IPS-NIHi11 (cell line): ENCODE data around the gene TMEM255B.
"Not testable (repeated sequence)": the region's sequence is repeated elsewhere in the genome, so short reads cannot be mapped to it uniquely, and the experiment has no call there.

Source experiments
- DNase-seq: peaks from one replicate; pipeline ENCODE4 v3.0.0; 2012; ENCODE audit warnings: mixed read lengths, low spot score

TMEM255B gene

GRCh38 chr13:113787694-113788093 lies 28.7 kb downstream of the TMEM255B start:
- no peak for DNase-seq

DNA sequence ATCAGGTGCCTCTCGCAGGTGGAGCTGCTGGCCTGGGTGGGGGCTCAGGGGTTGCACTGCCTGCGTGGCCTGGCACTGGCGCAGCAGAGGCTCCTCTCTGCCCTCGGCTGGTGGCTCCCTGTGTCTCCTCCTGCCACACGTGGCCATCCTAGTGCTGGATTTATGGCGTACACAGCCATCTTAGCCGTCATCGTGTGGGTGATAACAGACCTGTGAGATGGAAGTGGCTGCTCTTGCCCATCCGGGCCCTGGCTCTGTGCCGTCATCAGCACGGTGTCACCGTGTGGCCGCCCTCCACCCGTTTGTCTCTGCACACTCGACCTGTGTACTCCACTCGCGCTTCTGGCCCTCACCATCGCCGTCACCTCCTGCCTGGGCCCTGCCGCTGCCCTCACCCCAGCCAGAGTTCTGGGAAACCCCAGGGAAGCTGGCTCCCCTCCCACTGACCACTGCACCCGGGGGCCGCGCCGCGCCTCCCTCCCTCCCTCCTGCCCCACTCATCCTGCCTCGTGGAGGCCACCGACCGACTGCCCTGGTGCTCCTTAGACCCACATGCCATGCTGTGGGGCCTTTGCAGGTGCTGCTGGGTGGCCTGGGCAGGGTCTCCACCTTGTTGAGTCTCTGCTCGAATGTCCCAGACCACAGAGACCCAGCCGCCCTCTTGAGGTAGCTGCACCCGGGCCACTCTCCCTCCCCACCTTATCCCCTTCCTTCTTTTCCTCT lies 29.5 kb downstream of the TMEM255B start:
- DNase-seq = no peak

- no peak for DNase-seq
These were observed 30.1 kb downstream of the TMEM255B start for GRCh38 chr13:113789167-113789566.

DNA sequence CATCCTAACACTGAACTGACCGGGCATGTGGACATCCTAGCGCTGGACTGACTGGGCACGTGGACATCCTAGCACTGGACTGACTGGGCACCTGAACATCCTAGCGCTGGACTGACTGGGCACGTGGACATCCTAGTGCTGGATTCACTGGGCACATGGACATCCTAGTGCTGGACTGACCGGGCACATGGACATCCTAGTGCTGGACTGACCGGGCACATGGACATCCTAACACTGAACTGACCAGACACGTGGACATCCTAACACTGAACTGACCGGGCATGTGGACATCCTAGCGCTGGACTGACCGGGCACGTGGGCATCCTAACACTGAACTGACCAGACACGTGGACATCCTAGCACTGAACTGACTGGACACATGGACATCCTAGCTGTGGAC lies 30.9 kb downstream of the TMEM255B start:
- not testable (repeated sequence) for DNase-seq

DNA sequence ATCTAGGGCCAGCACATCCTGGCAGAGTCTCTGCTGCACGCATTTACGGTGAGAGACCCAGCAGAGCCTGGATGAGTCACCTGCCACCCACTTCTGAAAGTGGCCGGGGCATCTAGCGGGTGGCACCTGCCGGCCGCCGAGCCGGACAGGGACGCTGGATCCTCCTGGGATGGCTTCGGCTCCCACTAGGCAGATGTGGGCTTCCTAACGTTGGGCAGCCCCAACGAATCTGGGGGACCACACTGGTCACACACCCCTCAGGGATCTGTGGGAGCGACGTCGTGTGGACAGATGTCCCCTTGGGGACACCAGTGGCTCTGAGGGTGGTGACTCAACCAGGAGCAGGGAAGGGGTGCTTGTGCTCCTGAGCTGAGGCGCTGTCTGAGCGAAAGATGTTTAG lies 32.2 kb downstream of the TMEM255B start:
- no peak for DNase-seq

DNA sequence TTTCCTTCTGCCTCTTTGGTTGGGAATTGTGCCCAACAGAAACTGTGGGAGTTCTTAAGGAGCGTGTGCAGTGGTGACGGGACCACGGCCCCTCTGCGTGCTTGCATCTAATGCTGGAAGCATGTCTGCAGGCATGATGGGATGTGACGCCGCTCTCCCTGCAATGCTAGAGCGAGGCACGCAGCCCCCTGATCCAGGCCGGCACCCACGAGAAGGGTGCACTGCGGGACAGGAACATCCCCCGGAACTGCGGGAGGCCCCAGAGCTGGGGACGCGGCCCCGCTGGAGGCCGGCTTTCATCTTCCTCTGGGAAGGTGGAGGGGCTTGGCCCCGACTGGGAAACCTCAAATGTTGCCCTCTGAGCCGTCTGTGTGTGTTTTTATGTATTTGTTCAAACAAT lies 32.7 kb downstream of the TMEM255B start:
- no peak for DNase-seq

GRCh38 chr13:113792236-113792770 lies 33.3 kb downstream of the TMEM255B start:
- DNase-seq = no peak

DNA sequence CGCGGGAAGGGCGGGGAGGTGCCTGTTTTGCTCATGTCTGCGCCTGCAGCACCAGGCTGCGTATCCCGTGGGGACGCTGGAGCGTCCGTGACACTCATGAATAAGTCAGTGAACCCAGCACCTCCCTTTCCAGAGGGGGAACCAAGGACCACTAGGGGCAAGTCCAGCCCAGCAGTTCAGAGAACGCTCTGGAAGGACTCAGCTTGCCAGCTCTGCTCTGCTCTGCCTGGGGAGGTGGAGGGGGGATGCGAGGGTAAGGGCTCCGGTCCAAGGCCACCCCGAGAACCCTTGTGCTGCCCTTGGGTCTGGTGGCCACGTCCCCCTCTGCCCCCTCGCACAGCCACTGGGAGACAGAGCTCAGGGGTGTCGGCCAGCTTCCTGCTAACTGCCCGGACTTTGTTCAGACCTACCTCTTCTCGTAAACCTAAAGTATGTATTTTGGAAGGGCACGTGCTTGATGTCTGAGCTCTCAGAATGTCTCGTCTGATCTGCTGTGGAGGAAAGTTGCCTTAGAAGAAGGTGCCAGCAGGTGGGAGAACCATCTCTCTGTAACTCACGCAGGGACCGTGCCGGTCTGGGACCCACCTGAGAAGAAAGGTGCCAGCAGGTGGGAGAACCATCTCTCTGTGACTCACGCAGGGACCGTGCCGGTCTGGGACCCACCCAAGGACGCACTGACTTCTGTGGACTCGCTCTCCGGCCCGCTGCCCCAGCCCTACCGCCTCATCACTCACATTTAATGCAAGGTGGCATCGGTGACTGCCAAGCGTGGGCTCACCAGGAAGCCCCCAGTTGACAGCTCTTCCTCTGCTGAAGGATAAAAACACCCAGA lies 34.1 kb downstream of the TMEM255B start:
- DNase-seq = no peak

- DNase-seq = no peak
These were observed 34.7 kb downstream of the TMEM255B start for GRCh38 chr13:113793718-113794085.

DNA sequence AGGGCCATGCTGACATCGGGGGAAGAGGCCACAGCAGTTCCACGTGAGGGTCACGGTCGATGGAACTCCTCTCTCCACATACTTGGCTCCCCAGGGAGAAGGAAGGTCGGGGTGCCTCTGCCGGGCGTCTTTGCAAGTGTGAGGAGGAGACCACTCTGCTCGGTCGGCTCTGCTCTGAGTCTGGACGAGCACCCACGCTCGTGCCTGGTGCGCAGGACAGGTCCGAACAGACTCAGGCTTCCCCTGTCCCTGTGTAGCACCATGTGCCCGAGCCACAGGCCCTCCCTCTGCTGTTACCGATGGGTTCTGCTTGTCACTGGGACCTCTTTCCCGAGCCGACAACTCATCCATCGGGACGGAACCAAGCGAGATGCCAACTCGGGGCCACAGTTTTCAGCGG lies 35.1 kb downstream of the TMEM255B start:
- no peak for DNase-seq

DNA sequence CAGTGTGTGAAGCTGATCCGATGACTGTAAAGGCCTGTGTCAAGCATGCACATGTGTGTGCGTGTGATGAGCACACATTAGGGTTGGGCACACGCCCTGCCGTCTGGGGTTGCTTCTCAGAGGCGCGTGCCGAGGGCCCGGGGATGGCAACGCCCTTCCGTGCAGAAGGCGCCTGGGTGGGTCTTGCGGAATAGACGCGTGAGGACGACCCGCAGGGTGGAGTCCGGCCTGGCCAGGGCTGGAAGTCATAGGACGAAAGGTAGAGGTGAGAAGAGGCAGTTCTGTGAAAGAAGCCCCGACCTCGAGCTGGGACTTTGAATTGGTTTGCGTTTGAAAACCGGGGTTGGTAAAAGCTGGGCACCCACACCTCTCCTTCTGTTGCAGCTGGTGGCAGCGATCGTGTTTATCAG lies 35.7 kb downstream of the TMEM255B start:
- DNase-seq = no peak

DNA sequence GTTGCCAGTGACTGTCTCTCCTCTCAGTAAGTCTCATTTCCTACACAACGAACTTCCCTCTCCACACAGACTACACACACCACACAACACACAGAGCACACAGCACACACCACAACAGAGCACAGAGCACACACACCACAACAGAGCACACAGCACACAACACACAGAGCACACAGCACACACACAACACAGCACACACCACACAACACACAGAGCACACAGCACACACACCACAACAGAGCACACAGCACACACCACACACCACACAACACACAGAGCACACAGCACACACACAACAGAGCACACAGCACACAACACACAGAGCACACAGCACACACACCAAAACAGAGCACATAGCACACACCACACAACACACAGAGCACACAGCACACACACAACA lies 36.3 kb downstream of the TMEM255B start:
- not testable (repeated sequence) for DNase-seq

DNA sequence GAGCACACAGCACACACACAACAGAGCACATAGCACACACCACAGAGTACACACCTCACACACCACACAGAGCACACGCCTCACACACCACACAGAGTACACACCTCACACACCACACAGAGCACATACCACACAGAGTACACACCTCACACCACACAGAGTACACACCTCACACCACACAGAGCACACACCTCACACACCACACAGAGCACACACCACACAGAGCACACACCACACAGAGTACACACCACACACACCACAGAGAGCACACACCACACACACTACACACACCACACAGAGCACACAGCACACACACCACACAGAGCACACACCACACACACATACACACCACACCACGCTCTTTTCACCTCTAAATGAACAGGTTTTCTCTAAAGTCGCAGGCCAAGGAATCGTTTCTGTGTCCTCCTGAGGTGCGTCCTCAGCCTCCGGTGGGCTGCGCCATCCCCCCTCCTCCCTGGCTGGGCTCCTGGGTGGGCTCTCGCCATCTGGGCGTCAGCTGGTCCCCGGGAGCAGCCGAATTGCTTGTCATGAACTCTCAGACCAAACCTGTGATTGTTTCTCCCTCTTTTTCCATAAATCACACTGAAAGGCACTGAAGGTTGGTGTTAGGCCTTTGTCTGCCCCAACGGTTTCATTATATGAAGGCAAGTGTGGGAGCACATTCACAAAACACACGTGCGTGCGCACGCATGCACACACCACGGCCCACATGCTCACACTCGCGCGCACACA lies 37.4 kb downstream of the TMEM255B start:
- DNase-seq = no peak

GRCh38 chr13:113796964-113797676 lies 38.1 kb downstream of the TMEM255B start:
- no peak for DNase-seq

- DNase-seq = no peak
These were observed 39.3 kb downstream of the TMEM255B start for GRCh38 chr13:113798200-113798811.

DNA sequence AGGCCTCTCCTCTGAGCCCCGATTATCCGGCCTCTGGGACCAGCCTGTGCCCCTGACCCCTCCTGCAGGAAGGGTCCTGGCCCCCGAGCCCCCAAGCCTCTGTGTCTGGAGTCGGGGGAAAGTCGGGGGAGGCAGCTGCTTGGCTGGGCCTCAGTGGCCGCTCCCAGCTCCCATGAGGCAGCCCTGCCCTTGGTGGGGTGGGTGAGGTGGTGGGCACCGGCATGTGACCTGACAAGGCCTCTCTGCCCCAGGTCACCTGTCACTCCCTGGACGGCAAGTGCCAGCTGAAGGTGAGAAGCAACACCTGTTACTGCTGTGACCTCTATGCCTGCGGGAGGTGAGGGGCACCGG lies 41.5 kb downstream of the TMEM255B start:
- no peak for DNase-seq

GRCh38 chr13:113801289-113801961 lies 42.4 kb downstream of the TMEM255B start:
- no peak for DNase-seq

GRCh38 chr13:113802090-113802531 lies 43.1 kb downstream of the TMEM255B start:
- peak; percentile 90 for DNase-seq

DNA sequence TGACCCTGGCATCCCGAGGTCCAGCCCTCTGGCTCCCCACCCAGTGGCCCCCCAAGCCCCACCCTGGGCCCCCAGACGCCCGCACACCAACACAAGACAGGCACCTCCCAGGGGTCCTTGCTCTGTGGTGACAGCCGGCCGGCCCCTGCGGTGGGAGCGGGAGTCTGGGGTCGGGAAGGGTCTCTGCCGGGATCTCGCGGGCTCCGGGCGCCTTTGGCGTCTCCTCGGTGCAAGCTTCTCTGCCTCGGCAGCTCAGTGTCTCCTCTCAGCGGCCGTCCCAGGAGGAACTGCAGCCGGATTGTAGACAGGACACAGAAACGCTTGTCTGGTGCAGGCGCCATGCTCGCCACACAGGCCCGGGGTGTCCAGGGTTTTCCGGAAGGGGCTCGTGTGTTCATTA lies 43.7 kb downstream of the TMEM255B start:
- no peak for DNase-seq

DNA sequence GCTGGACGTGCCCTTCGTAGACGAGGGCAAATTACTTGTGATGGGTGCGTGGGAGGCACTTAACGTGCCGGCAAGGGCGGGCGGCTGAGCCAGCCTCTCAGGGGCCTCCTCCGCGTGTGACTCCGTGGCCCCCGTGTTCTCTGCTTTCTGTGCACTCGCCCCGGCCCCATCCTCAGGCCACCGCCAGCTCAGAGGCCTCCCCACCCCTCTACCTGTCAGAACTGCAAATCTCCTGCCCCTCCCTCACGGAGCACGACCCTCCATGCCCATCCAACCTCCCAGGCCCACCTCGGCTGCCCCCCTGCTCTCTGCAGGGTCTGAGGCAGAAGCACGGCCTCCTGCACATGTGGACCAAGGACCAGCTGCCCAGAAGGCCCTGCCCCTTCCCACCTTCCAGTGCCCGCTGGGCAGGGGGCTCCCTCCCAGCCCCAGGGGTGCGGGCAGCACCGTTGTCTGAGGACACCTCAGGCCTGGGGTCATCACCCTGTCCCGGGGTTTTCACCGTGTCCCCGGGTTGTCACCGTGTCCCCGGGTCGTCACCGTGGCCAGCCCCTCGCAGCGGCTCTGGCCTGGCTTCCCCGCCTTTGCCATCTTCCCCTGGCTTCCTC lies 44.5 kb downstream of the TMEM255B start:
- no peak for DNase-seq
